Placental pericyte (primary cell): Measurements from ENCODE around the gene KCNJ13. TPM values are rescaled to one million over a fixed set of nuclear protein-coding genes. Genes with fewer than 3 reads are reported as not detected.

Experiments
- small RNA-seq: library from RNA; depleted of rRNA; stranded (forward); fragments of <200 nt; gene quantifications from one replicate; pipeline ENCODE3, GENCODE V24; 2012; ENCODE audit warnings: low replicate concordance
- total RNA-seq: library from RNA; depleted of rRNA; stranded (reverse); fragments of >200 nt; gene quantifications from 2 replicates; pipeline ENCODE4 v1.2.3, GENCODE V29; 2012

KCNJ13 gene
- total RNA-seq: 0.22 TPM in 1 of 2 replicates, not detected in the other

GRCh38 chr2:232776435-232776834 lies at the start of gene KCNJ13:
Gene KCNJ13, minus strand, starts transcription at chr2:232776565. Its CDS starts 5,203 bp downstream, at chr2:232771362.

Small RNA genes within 50 kb of the gene (small RNA-seq; reads per million reads assigned to genes)
- not detected for gene RNU6-107P

Other genes with a start within 250 kb of the KCNJ13 start
- gene CHRNG, start 236.9 kb downstream of the KCNJ13 start, total RNA-seq: not detected in 2 replicates
- gene TIGD1, start 226.0 kb downstream of the KCNJ13 start, total RNA-seq: 5.4 and 5.5 TPM in 2 replicates
- gene EIF4E2, start 225.9 kb downstream of the KCNJ13 start, total RNA-seq: 70.0 and 91.8 TPM in 2 replicates
- gene EFHD1, start 143.0 kb downstream of the KCNJ13 start, total RNA-seq: 0.14 and 0.22 TPM in 2 replicates
- gene GIGYF2, start 79.2 kb downstream of the KCNJ13 start, total RNA-seq: 53.0 and 55.5 TPM in 2 replicates
- gene SNORC, start 93.7 kb upstream of the KCNJ13 start, total RNA-seq: 2.0 and 2.2 TPM in 2 replicates
- gene NGEF, start 236.7 kb upstream of the KCNJ13 start, total RNA-seq: under 0.01 and 0.57 TPM in 2 replicates